DMS153 treated with DMSO at 0.1 percent for 48 hours (cell line): ENCODE measurements around the gene CRTAP.
"Not testable (repeated sequence)": the region's sequence is repeated elsewhere in the genome, so short reads cannot be mapped to it uniquely, and the experiment has no call there.

Source experiments
- DNase-seq: peaks from one replicate; lab custom pipeline; 2025; ENCODE audit not compliant: unreplicated experiment; lab: John Stamatoyannopoulos, UW

The CRTAP gene

DNA sequence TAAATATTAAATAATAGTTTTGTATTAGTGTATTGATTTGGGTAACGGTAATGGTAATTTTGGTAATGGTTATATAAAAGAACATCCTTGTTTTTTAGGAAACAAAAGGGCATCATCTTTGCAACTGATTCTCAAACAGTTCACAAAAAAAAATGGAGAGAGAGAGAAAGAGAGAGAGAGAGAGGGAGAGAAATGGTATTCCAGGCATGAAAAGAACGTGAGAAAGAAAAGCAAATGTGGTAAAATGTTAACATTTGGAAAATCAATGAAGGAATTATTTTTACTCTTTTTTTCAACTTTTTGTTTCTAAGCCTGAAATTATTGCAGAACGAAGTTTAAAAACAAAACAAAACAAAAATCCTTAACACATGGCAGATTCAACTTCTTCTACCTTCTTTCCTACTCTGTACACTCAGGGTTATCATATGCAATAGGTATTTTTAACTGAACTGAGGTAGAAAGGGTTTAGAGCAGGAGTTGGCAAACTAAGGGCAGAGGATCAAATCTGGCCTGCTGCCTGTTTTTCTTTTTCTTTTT, 14.6 kb upstream of the CRTAP start:
- no peak for DNase-seq

DNA sequence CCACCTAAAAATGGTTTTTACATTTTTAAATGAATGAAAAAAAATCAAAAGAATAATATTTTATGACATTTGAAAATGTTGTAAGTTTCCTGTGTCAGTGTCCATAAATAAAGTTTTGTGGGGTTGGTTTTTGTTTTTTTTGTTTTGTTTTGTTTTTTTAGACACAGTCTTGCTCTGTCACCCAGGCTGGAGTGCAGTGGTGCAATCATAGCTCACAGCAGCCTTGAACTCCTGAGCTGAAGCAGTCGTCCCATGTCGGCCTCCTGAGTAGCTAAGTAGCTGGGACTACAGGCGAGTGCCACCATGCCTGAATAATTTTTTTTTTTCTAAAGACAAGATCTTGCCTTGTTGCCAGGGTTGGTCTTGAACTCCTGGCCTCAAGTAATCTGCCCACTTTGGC, 14.1 kb upstream of the CRTAP start:
- DNase-seq: no peak

DNA sequence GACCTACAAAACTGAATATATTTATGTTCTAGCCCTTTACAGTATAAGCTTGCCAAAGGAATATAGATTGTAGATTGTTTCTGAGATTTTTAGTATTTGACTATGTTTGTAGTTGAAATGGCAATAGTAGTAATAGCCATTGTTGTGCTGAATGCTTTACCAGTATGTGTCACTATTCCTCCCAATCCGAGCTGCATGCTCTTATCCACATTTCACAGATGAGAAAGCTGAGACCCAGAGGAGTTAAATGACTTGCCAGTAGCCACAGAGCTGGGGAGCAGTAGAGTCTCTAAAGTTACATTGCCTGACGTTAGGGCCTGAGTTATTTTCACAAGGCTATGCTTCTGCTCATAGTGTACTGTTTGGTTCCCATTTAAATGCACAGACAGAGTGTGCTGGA, 13.6 kb upstream of the CRTAP start:
- DNase-seq: no peak

DNA sequence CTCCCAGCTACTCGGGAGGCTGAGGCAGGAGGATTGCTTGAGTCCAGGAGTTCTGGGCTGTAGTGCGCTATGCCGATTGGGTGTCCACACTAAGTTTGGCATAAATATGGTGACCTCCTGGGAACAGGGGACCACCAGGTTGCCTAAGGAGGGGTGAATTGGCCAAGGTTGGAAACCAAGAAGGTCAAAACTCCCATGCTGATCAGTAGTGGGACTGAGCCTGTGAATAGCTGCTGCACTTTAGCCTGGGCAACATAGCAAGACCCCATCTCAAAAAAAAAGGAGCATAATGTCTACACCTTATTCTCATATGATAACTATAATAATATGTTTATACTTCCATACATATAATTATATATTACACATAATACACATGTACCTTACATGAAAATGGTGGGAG, 10.8 kb upstream of the CRTAP start:
- no peak for DNase-seq

DNA sequence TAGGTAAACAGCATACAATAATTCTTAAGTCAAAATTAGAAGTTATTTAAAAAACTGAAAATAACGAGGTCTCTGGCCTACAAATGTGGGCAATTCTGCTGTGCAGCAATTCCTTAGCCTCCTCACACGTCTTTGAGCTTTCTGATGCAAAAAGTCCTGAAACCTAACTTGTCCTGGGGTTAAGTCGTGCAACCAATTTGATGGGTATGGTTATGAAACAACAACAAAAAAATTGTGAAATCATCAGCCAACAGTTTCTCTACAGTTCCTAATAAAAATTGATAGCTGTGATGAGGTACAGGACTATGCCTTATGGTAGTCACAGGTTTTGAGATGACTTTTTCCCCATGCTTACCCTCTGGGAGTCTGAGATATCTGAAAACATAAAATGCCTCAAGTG, 10.3 kb upstream of the CRTAP start:
- no peak for DNase-seq

DNA sequence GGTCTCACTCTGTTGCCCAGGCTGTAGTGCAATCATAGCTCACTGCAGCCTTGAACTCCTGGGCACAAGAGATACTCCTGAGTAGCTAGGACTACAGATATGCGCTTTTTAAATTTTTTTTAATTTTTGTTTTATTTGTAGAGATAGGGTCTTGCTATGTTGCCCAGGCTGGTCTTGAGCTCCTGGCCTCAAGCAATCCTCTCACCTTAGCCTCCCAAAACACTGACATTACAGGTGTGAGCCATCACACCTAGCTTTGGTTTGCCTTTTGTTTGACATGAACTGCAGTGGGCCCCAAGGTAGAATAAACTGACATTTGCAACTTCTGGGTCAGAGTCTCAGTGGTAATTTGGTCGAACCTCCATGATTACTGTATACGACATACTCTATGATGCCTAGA, 9.0 kb upstream of the CRTAP start:
- DNase-seq: no peak

DNA sequence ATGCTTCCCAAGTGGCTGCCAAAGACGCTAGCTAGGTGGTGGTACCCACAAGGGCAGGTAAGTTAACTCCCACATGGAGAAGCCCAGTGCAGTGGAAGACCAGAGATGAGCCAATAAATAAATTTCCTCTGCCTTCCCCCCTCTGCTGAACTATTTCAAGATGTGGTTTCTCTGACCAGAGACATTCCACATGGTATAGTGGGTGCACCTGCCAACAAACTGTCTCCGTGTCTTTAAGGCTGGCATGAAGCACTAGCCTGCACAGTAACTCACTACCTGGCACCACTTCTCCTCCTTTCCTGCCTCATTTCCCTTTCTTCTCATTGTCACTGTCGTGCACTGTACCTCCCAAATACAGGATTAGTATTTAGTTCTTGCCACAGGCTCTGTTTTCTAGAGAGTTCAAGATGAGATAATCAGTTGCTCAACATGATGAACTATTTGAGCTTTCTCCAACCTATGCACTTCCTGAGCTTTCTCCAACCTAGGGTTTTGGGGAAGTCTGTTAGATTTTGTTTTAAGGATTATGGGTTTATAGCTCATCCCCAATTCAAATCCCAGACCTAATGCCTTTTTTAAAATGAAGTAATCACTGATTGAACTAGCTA, 8.4 kb upstream of the CRTAP start:
- no peak for DNase-seq

DNA sequence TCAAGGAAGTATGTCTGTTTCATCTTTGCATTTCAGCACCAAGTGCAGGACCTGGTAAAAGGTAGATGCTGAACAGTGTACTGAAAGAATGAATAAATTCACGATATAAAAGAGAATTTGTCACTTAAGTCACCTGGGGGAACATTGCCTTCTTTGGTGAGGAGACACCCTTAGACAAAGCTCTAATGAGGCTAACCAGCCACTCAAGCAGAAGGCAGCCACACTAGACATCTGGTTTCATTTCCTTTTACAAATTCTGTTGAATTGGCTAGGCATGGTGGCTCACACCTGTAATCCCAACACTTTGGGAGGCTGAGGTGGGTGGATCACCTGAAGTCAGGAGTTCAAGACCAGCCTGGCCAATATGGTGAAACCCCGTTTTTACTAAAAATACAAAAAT, 7.0 kb upstream of the CRTAP start:
- DNase-seq: not testable (repeated sequence)

DNA sequence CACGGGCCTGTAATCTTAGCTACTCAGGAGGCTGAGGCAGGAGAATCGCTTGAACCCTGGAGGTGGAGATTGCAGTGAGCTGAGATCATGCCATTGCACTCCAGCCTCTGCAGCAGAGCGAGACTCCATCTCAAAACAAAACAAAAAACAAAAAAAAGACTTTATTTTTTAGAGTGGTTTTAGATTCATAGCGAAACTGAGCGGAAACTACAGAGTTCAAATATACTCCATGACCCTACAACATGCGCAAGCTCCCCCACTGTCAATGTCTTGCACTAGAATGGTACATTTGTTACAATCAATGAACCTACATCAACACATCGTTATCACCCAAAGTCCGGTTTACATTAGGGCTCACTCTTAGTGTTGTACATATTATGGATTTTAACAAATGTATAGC, 2.2 kb upstream of the CRTAP start:
- no peak for DNase-seq

DNA sequence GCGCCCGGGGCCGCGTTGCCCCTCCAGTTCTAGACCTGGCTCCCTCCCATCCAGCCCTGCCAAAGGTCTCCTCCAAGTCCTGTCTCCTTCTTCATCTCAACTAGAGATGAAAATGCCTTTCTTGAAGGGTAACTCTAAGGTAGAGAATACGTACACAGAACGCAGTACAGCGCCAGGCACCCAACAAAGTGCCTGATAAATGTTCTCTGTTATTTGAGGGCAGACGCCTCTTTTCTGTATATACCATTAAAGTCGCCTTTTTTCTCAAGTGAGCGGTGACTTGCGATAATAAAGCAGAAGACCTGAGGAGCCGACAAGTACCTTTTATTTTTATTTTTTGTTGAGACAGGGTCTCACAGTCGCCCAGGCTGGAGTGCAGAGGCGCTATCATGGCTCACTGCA, 809 bp downstream of the CRTAP start:
- no peak for DNase-seq

DNA sequence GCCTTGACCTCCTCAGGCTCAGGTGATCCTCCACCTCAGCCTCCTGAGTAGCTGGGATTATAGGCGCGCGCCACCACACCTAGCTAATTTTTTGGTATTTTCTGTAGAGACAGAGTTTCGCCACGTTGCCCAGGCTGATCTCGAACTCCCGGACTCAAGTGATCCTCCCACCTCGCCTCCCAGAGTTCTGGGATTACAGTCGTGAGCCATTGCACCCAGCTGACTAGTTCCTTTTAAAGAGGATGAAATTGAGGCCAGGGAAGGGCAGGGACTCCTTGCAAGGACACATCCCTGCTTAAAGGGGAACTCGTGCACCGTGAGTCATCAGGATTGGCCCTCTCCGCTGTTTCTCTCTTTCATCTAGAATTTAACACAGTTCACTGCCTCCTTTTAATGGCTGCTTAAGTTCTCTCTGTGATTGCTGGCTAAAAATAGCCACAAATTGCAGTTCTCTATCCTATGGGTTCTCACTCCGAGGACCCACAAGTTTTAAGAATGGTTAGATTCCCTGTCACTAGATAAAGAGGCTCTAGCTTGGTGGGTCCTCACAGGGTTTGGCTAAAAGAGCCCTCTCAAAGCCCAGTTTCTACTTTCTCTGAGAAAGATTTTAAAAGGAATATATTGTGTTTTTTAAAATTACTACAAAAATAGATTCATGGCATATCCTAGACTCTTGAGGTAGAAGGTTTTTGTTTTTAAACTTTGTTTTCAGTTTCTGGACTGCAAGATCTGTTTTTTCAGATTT, 1.4 kb downstream of the CRTAP start:
- DNase-seq: no peak

DNA sequence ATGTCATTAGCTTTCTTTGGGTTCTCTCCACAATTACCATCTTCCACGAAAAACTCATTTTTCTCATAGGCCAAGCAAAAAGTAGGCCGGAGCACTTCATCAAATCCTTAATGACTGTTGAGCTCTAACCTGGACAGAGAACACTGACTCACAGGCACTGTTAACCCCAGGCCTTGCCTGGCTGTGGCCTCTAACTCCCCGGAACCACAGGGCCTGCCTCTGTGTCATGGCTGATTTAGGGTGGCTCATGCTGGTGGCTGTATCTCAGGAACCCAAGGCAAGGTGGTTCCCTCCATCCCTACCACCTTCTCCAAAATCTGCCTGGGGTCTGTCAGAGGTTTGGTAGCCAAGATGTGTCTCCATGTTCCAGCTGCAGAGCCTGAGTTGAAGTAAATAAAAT, 3.6 kb downstream of the CRTAP start:
- DNase-seq: no peak

DNA sequence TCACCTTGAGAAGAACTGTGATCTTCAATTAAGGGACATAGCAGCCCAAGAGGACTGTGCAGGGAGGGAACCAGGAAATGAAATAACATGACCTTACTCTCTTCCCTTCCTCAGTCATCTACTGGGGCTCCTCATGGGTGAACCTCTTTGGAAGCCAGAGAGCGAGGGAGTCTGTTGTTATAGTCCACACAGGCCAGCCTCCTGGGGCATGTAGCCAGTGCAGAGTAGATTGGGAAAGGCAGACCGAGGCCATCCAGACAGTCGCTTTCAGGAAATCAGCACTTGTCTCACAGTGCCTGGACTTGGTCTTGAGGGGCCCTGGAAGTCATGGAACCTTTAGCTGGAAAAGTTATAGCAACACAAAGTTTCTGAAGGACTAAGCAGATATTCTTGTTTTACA, 6.1 kb downstream of the CRTAP start:
- DNase-seq: no peak

DNA sequence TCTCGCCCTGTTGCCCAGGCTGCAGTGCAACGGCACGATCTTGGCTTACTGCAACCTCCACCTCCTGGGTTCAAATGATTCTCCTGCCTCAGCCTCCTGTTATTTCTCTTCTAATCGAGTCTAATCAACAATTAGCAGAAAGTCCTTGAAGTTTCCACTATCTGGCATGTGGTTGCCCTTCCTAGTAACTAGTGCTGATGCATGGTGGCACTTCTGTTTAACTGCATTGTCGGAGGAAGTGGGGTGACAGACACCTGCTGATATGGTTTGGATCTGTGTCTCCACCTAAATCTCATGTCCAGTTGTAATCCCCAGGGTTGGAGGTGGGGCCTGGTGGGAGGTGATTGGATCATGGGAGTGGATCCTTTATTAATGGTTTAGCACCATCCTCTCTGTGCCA, 9.2 kb downstream of the CRTAP start:
- no peak for DNase-seq

DNA sequence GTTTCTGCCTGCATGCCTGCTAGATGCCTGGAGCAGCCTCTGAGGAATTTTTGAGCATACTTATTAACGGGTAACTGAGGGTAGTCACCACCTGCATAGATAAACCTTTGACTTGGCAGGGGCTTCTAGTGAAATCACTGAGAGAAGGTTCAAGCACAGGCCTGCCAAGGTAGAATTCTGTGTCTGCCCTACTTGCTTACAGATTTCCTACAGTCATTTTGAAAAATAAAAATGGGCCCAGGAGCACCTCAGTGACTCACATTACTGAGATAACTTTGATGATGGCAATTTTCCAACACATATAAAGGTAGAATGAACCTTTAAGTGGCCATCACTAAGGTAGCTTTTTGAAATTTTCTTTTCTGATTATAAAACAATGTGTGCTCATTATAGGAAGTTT, 10.8 kb downstream of the CRTAP start:
- DNase-seq: no peak

DNA sequence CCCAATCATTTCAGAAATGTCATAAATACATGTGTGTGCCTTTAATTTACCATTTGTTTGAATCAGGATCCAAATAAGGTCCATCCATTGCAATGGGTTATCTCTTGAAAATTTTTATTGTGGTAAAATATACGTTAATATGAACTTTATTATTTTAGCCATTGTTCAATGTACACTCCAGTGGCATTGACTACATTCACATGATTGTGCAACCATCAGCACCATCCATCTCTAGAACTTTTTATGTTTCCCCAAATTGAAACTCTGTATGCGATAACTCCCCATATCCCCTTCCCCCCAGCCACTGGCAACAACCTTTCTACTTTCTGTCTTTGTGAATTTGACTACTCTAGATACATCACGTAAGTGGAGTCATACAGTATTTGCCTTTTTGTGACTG, 12.0 kb downstream of the CRTAP start:
- no peak for DNase-seq

DNA sequence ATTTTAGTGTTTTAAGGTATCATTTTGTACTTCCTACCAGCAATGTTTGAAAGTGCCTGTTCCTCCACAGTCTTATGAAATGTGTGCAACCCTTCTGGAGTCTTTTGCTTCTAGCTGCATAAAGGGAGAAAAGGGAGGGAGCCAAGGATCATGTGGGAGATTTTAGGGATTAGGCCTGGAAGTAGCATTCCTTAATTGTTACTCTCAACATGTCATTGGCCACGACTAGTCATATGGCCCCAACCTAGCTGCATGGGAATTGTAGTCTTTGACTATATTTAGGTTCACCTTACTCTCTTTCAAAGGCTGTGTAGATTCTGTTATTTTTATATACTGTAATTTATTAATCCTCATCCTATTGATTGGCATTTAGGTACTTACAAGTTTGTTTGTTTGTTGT, 14.9 kb downstream of the CRTAP start:
- DNase-seq: no peak

DNA sequence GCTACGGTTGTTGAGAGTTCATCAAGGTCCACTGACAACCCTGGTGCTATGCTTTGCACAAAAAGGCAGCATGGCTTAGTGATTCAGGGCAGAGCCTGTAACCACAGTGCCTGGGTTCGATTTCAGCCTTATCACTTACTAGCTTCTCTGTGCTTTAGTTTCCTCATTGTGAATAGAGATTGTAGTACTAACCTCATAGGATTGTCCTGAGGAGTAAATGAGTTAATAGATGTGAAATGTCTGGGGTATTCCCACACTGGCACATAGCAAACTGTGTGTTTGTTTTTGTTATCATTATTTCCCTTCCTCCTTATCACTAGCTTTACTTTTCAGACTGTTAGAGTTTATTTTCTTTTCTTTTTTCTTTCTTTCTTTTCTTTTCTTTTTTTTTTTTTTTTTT, 16.3 kb downstream of the CRTAP start:
- DNase-seq: no peak

DNA sequence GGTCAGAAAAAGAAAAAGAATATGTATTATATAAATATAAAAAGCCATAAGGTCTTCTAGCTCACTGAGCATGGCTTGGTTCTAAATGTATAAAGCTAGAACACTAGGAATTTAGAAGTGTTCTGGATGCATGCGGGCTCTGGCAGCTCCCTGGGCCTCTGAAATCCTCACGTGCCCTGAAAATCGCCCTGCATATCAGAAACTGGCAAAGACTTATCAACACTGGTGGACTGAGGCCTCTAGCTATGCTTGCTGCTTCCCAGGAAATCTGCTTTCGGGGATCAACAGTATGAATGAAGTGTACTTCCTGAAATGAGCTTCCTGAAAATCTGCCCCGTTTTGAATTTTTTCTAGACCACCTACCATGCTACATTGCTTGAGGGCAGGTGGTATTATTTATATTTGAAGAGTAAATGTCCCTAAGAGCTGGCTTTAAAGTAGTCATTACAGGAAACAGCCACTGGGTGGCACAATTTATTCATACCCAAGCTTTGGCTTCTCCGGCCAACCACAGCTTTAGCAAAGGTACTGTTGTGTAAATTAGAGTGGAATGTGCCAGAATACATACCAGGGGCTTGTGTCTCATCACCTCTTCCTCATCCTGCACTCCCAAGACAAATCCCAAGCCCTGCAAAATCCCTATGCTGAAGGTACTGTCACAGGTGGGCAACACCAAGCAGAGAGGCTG, 17.7 kb downstream of the CRTAP start:
- DNase-seq: peak; percentile 16

DNA sequence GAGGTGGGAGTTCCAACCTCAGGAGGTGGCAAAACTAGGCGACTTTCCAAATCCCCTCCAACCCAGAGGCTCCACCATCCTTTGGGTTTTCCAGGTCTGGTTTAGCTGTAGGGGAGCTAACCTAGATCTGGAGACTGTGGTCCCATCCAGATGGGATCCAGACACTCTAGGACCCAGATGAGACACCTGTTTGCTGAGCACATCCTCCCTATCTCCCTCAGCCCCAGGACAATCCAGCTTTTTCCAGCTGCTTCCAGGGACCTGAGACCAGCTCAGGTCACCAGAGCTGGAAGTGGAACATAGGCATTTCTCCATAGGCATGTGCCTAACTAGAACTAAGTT, 18.2 kb downstream of the CRTAP start:
- DNase-seq: no peak

DNA sequence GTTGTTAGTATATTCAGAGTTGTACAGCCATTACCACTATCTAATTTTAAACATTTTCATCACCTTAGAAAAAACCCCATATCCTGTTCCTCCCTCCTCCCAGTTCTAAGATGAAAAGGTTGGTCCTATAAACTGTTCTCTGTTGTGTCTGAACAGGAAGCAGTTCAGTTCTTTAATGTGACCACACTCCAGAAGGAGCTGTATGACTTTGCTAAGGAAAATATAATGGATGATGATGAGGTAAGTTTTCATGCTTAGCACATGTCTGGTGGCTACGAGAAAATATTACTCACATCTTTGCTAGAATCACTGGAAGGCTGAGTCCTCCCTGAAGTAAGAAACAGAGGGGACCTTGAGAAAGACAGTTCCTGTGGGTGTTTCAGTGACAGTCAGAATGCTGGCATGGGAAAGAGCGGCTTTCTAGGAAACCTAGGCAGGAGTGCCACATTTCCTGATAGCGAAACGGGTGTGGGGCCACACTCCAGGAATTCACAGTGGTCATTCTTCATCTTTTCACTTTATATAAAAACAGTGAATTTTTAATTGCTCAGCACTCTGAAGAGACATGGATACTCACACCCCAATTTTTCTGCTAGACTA, 20.3 kb downstream of the CRTAP start:
- DNase-seq: no peak

DNA sequence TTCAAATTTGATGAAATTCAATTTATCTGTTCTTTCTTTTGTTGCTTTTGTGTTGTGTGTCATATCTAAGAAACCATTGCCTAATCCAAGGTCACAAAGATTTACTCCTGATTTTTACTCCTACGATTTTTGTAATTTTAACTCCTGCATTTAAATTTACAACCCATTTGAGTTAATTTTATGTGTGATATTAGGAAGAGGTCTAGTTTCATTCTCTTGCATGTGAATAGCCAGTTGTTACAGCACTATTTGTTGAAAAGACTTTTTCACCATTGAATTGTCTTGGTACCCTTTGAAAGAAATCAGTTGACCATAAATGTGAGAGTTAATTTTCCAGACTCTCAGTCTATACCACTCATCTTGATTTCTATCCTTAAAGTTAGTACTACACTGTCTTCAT, 23.9 kb downstream of the CRTAP start:
- no peak for DNase-seq
